H9 (cell line): Measurements from ENCODE around the gene PAXX. TPM values are rescaled to one million over a fixed set of nuclear protein-coding genes. Genes with fewer than 3 reads are reported as not detected.

Source experiments
- DNase-seq: peaks from one replicate; pipeline ENCODE4 v3.0.0-alpha.2; 2017
- H2AFZ ChIP-seq: one replicate; pipeline ENCODE4 v1.6.1; 2013; ENCODE audit warnings: mild to moderate bottlenecking, low read length, control low read depth, moderate library complexity
- H2AK5ac ChIP-seq: 2 replicates; pipeline ENCODE4 v1.6.1; 2013; ENCODE audit warnings: low read length, control low read depth, mixed read lengths; ENCODE audit not compliant: insufficient read length
- H2BK120ac ChIP-seq: one replicate; pipeline ENCODE4 v1.6.1; 2013; ENCODE audit warnings: low read depth, mild to moderate bottlenecking, low read length, control low read depth, inconsistent platforms; ENCODE audit not compliant: poor library complexity, severe bottlenecking
- H2BK12ac ChIP-seq: 2 replicates; pipeline ENCODE4 v1.6.1; 2013; ENCODE audit warnings: low read length, control low read depth, mixed read lengths, low read depth; ENCODE audit not compliant: insufficient read length
- H2BK15ac ChIP-seq: 2 replicates; pipeline ENCODE4 v1.6.1; 2013; ENCODE audit warnings: low read depth, low read length, control low read depth
- H2BK20ac ChIP-seq: one replicate; pipeline ENCODE4 v1.6.1; 2013; ENCODE audit warnings: low read depth, mild to moderate bottlenecking, low read length, control low read depth, inconsistent platforms; ENCODE audit not compliant: poor library complexity, severe bottlenecking
- H2BK5ac ChIP-seq: 2 replicates; pipeline ENCODE4 v1.6.1; 2013; ENCODE audit warnings: low read length, control low read depth, mixed read lengths; ENCODE audit not compliant: insufficient read length
- H3K14ac ChIP-seq: 2 replicates; pipeline ENCODE4 v1.6.1; 2013; ENCODE audit warnings: low read length, control low read depth; ENCODE audit not compliant: insufficient read depth
- H3K18ac ChIP-seq: 2 replicates; pipeline ENCODE4 v1.6.1; 2013; ENCODE audit warnings: low read depth, mild to moderate bottlenecking, mixed read lengths, low read length, control low read depth; ENCODE audit not compliant: insufficient read length
- H3K23ac ChIP-seq: 2 replicates; pipeline ENCODE4 v1.6.1; 2013; ENCODE audit warnings: low read length, control low read depth, mixed read lengths, low read depth; ENCODE audit not compliant: insufficient read length
- H3K23me2 ChIP-seq: 2 replicates; pipeline ENCODE4 v1.6.1; 2013; ENCODE audit warnings: low read depth, mild to moderate bottlenecking, mixed read lengths, low read length, control low read depth; ENCODE audit not compliant: insufficient read length, poor library complexity, severe bottlenecking
- H3K27ac ChIP-seq: 2 replicates; pipeline ENCODE4 v1.5.1; 2013; ENCODE audit warnings: low read length, control low read depth, mixed read lengths, low read depth; ENCODE audit not compliant: insufficient read length
- H3K27me3 ChIP-seq: 2 replicates; pipeline ENCODE4 v1.6.1; 2013; ENCODE audit warnings: low read length, control low read depth, inconsistent platforms; ENCODE audit not compliant: insufficient read depth
- H3K4ac ChIP-seq: 2 replicates; pipeline ENCODE4 v1.6.1; 2013; ENCODE audit warnings: low read depth, mild to moderate bottlenecking, control low read depth, inconsistent platforms, low read length, moderate library complexity
- H3K4me1 ChIP-seq: 2 replicates; pipeline ENCODE4 v1.6.1; 2013; ENCODE audit warnings: low read length, control low read depth, inconsistent platforms; ENCODE audit not compliant: insufficient read depth
- H3K4me2 ChIP-seq: 2 replicates; pipeline ENCODE4 v1.6.1; 2013; ENCODE audit warnings: low read length, control low read depth, mixed read lengths; ENCODE audit not compliant: insufficient read length, insufficient read depth
- H3K56ac ChIP-seq: 2 replicates; pipeline ENCODE4 v1.6.1; 2013; ENCODE audit warnings: low read depth, mild to moderate bottlenecking, mixed read lengths, low read length, control low read depth; ENCODE audit not compliant: insufficient read length
- H3K79me1 ChIP-seq: 2 replicates; pipeline ENCODE4 v1.6.1; 2013; ENCODE audit warnings: low read depth, mild to moderate bottlenecking, moderate library complexity, low read length, control low read depth, inconsistent platforms; ENCODE audit not compliant: insufficient read depth, poor library complexity, severe bottlenecking
- H3K79me2 ChIP-seq: 2 replicates; pipeline ENCODE4 v1.6.1; 2013; ENCODE audit warnings: low read length, control low read depth, inconsistent platforms; ENCODE audit not compliant: insufficient read depth
- H3K9ac ChIP-seq: 2 replicates; pipeline ENCODE4 v1.6.1; 2013; ENCODE audit warnings: low read length, control low read depth, mixed read lengths; ENCODE audit not compliant: insufficient read length; ENCODE audit errors: extremely low read depth
- H3K9me3 ChIP-seq: one replicate; pipeline ENCODE4 v1.6.1; 2013; ENCODE audit warnings: low read depth, low read length, inconsistent platforms; ENCODE audit not compliant: control insufficient read depth
- H3T11ph ChIP-seq: one replicate; pipeline ENCODE4 v1.6.1; 2013; ENCODE audit warnings: mild to moderate bottlenecking, low read length, control low read depth, inconsistent platforms
- H4K20me1 ChIP-seq: one replicate; pipeline ENCODE4 v1.6.1; 2013; ENCODE audit not compliant: control insufficient read depth, insufficient read length, insufficient read depth
- H4K5ac ChIP-seq: 2 replicates; pipeline ENCODE4 v1.6.1; 2013; ENCODE audit warnings: low read depth, mild to moderate bottlenecking, mixed read lengths, low read length, control low read depth; ENCODE audit not compliant: insufficient read length
- H4K8ac ChIP-seq: replicated peaks from 2 replicates; pipeline ENCODE4 v1.6.1; 2013; ENCODE audit warnings: low read length, control low read depth, mixed read lengths, low read depth; ENCODE audit not compliant: insufficient read length
- H4K91ac ChIP-seq: 2 replicates; pipeline ENCODE4 v1.6.1; 2013; ENCODE audit warnings: low read depth, mild to moderate bottlenecking, moderate library complexity, mixed read lengths, low read length, control low read depth; ENCODE audit not compliant: insufficient read length
- H3K27ac Mint-ChIP-seq, 3 experiments: 2 replicates in 2 of 3; 3 replicates in 1 of 3; pipeline ENCODE4 v1.8.0; 2020 to 2021; ENCODE audit warnings: mixed read lengths in 3 of 3, mild to moderate bottlenecking in 1 of 3, moderate library complexity in 1 of 3
- H3K27me3 Mint-ChIP-seq: 2 replicates; pipeline ENCODE4 v1.8.0; 2021; ENCODE audit warnings: low read depth, mild to moderate bottlenecking, moderate library complexity, mixed read lengths
- H3K36me3 Mint-ChIP-seq, 3 experiments: 2 replicates in 2 of 3; 3 replicates in 1 of 3; pipeline ENCODE4 v1.8.0; 2020 to 2021; ENCODE audit warnings: low read depth in 3 of 3, mixed read lengths in 3 of 3; ENCODE audit not compliant: insufficient read depth in 1 of 3
- H3K4me1 Mint-ChIP-seq, 2 experiments: 2 replicates each; pipeline ENCODE4 v1.8.0; 2020; ENCODE audit warnings: mixed read lengths in 2 of 2
- H3K4me3 Mint-ChIP-seq, 2 experiments: 2 replicates in 1 of 2; 3 replicates in 1 of 2; pipeline ENCODE4 v1.8.0; 2020 to 2021; ENCODE audit warnings: mild to moderate bottlenecking in 2 of 2, mixed read lengths in 2 of 2, moderate library complexity in 1 of 2
- H3K9me3 Mint-ChIP-seq, 2 experiments: 2 replicates in 1 of 2; 3 replicates in 1 of 2; pipeline ENCODE4 v1.8.0; 2020; ENCODE audit warnings: mild to moderate bottlenecking in 2 of 2, mixed read lengths in 2 of 2, moderate library complexity in 1 of 2
- WGBS: extraction: QIAGEN DNeasy Blood & Tissue Kit; methylation state at CpG from one replicate; pipeline ENCODE4 v1.1.7; 2013; ENCODE audit warnings: missing lambda C conversion rate, low lambda C conversion rate, mixed read lengths; ENCODE audit not compliant: insufficient read length; ENCODE audit errors: extremely low coverage; 5-methylcytosine and 5-hydroxymethylcytosine counted together
- total RNA-seq: library from RNA; stranded (reverse); gene quantifications from 2 replicates; pipeline ENCODE4 v1.2.1, GENCODE V29; 2021
- TF ChIP-seq, protein P1 (sequence below): fragments of 200-600 bp; sonication (generic); conservative IDR thresholded peaks from 3 replicates; pipeline ENCODE4 v1.8.0; 2021; ENCODE audit warnings: antibody characterized with exemption, mild to moderate bottlenecking

PAXX gene
- total RNA-seq, 1 experiment from 2014 or later = 51.2 TPM

DNA sequence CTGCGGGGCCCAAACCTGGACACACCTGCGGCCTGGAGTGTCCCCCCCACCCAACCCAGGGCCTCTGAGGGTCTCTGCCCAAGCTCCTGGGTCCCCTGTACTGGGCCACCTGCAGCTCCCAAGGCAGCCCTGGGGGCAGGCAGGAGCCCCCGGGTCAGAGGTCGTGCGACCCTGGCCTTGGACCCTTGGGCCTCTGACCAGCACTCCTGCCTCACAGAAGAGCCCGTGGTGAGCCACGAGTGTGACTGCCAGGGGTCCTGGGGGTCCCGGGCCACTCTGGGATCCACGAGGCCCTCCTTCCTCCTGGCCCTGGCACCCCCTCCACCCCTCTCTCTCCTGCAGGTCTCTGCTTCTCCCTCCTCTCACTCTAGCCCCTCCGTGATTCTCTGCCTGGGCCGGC, 19.9 kb upstream of the PAXX start:
- Histone ChIP-seq H2BK5ac (no peak overlapping the region), H2AK5ac (no peak overlapping the region), H3K27ac (no peak overlapping the region), H4K5ac (no peak overlapping the region), H2AFZ (no peak overlapping the region), H2BK15ac (no peak overlapping the region), H3K4me2 (no peak overlapping the region), H3K23ac (no peak overlapping the region), H2BK20ac (no peak overlapping the region), H4K20me1 (no peaks in the 10 kb centered on the region), H3K79me2 (no peaks in the 10 kb centered on the region), H3K9ac (no peak overlapping the region), H3T11ph (no peak overlapping the region), H3K9me3 (no peaks in the 10 kb centered on the region), H3K4ac (no peak overlapping the region), H2BK12ac (no peak overlapping the region), H4K8ac (no peak overlapping the region), H3K56ac (no peak overlapping the region), H3K18ac (no peak overlapping the region), H3K79me1 (no peaks in the 10 kb centered on the region), H3K4me1 (no peaks in the 10 kb centered on the region), H3K14ac (no peak overlapping the region), H3K27me3 (no peaks in the 10 kb centered on the region), H3K23me2 (no peaks in the 10 kb centered on the region), H4K91ac (no peak overlapping the region), H2BK120ac (no peak overlapping the region)
- no CpG with 5 or more reads among the region's 11 CpGs for WGBS
- TF ChIP-seq, protein P1, sequence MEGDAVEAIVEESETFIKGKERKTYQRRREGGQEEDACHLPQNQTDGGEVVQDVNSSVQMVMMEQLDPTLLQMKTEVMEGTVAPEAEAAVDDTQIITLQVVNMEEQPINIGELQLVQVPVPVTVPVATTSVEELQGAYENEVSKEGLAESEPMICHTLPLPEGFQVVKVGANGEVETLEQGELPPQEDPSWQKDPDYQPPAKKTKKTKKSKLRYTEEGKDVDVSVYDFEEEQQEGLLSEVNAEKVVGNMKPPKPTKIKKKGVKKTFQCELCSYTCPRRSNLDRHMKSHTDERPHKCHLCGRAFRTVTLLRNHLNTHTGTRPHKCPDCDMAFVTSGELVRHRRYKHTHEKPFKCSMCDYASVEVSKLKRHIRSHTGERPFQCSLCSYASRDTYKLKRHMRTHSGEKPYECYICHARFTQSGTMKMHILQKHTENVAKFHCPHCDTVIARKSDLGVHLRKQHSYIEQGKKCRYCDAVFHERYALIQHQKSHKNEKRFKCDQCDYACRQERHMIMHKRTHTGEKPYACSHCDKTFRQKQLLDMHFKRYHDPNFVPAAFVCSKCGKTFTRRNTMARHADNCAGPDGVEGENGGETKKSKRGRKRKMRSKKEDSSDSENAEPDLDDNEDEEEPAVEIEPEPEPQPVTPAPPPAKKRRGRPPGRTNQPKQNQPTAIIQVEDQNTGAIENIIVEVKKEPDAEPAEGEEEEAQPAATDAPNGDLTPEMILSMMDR = no peak
- Mint-ChIP-seq H3K27ac (no peak overlapping the region), H3K4me1 (peaks cover under 1 to 6% of the 10 kb centered on the region in 2 experiments), H3K4me3 (no peak overlapping the region), H3K27me3 (peaks cover 6% of the 10 kb centered on the region), H3K9me3 (no peaks in the 10 kb centered on the region), H3K36me3 (no peaks in the 10 kb centered on the region)
- no peak for DNase-seq
